GM19035 (cell line): ENCODE results near the gene MACROH2A1.
"Not testable (repeated sequence)": the region's sequence is repeated elsewhere in the genome, so short reads cannot be mapped to it uniquely, and the experiment has no call there.

Experiments used
- ATAC-seq: cut with Tn5 transposase; IDR thresholded peaks from one replicate; pipeline ENCODE4 v1.9.1; 2021; ENCODE audit not compliant: unreplicated experiment

Gene MACROH2A1

GRCh38 chr5:135379046-135379654 lies 19.9 kb downstream of the MACROH2A1 start:
- ATAC-seq = no peak

- no peak for ATAC-seq
Measured at GRCh38 chr5:135377751-135378680, 21.0 kb downstream of the MACROH2A1 start.

- ATAC-seq = no peak
Measured at GRCh38 chr5:135376961-135377624, 21.9 kb downstream of the MACROH2A1 start.

GRCh38 chr5:135375040-135375793 lies 23.8 kb downstream of the MACROH2A1 start:
- ATAC-seq = no peak

GRCh38 chr5:135373736-135374515 lies 25.1 kb downstream of the MACROH2A1 start:
- no peak for ATAC-seq

- ATAC-seq = no peak
Measured at GRCh38 chr5:135372654-135373381, 26.2 kb downstream of the MACROH2A1 start.

GRCh38 chr5:135371622-135372232 lies 27.3 kb downstream of the MACROH2A1 start:
- ATAC-seq = no peak

- no peak for ATAC-seq
Measured at GRCh38 chr5:135369952-135370351, 29.1 kb downstream of the MACROH2A1 start.

- no peak for ATAC-seq
Measured at GRCh38 chr5:135367554-135367953, 31.5 kb downstream of the MACROH2A1 start.

GRCh38 chr5:135367076-135367475 lies 32.0 kb downstream of the MACROH2A1 start:
- ATAC-seq = no peak

GRCh38 chr5:135365281-135365680 lies 33.8 kb downstream of the MACROH2A1 start:
- no peak for ATAC-seq

GRCh38 chr5:135364421-135365262 lies 34.4 kb downstream of the MACROH2A1 start:
- no peak for ATAC-seq

GRCh38 chr5:135363342-135363741 lies 35.7 kb downstream of the MACROH2A1 start:
- not testable (repeated sequence) for ATAC-seq

- no peak for ATAC-seq
Measured at GRCh38 chr5:135362102-135362501, 36.9 kb downstream of the MACROH2A1 start.

- ATAC-seq = no peak
Measured at GRCh38 chr5:135360278-135361274, 38.5 kb downstream of the MACROH2A1 start.

- no peak for ATAC-seq
Measured at GRCh38 chr5:135359374-135360165, 39.5 kb downstream of the MACROH2A1 start.
